ENCODE results near the gene ALDH3B1. TPM values are rescaled to one million over a fixed set of nuclear protein-coding genes. Genes with fewer than 3 reads are reported as not detected.

Gene ALDH3B1
- total RNA-seq, 1 donor from 2014 or later: not detected

- Mint-ChIP-seq H3K36me3 (ENCODE audit: low read depth) (peaks cover 25% of the 10 kb centered on the region), H3K27me3 (ENCODE audit: low read depth) (no peaks in the 10 kb centered on the region), H3K27ac (no peak overlapping the region), H3K4me3 (ENCODE audit: low read depth) (no peak overlapping the region), H3K4me1 (ENCODE audit: low read depth) (peaks cover 4% of the 10 kb centered on the region), H3K9me3 (no peaks in the 10 kb centered on the region)
- no peak for DNase-seq (ENCODE audit: low spot score)
- intact Hi-C loops (cut with micrococcal nuclease): no loop called here
These were observed 32.3 kb downstream of the ALDH3B1 start for GRCh38 chr11:68042219-68043028.

- peaks cover 4% of the 10 kb centered on the region for H3K4me1 Mint-ChIP-seq (ENCODE audit: low read depth)
- intact Hi-C loops (cut with micrococcal nuclease): no loop called here
- peaks cover 28% of the 10 kb centered on the region for H3K36me3 Mint-ChIP-seq (ENCODE audit: low read depth)
- H3K4me3 Mint-ChIP-seq (ENCODE audit: low read depth): no peak overlapping the region
- no peak for DNase-seq (ENCODE audit: low spot score)
- no peaks in the 10 kb centered on the region for H3K9me3 Mint-ChIP-seq
- H3K27ac Mint-ChIP-seq: no peak overlapping the region
- H3K27me3 Mint-ChIP-seq (ENCODE audit: low read depth): no peaks in the 10 kb centered on the region
These were observed 32.9 kb downstream of the ALDH3B1 start for GRCh38 chr11:68043029-68043348.

- Mint-ChIP-seq H3K36me3 (ENCODE audit: low read depth) (peaks cover 34% of the 10 kb centered on the region), H3K4me1 (ENCODE audit: low read depth) (peaks cover 4% of the 10 kb centered on the region), H3K4me3 (ENCODE audit: low read depth) (no peak overlapping the region), H3K27me3 (ENCODE audit: low read depth) (no peaks in the 10 kb centered on the region), H3K9me3 (no peaks in the 10 kb centered on the region), H3K27ac (no peak overlapping the region)
- intact Hi-C loops (cut with micrococcal nuclease): no loop called here
- no peak for DNase-seq (ENCODE audit: low spot score)
These were observed 33.4 kb downstream of the ALDH3B1 start for GRCh38 chr11:68043349-68044144.

- H3K36me3 Mint-ChIP-seq (ENCODE audit: low read depth): peaks cover 36% of the 10 kb centered on the region
- no peak for DNase-seq (ENCODE audit: low spot score)
- intact Hi-C loops (cut with micrococcal nuclease): no loop called here
- H3K4me3 Mint-ChIP-seq (ENCODE audit: low read depth): no peak overlapping the region
- H3K27me3 Mint-ChIP-seq (ENCODE audit: low read depth): no peaks in the 10 kb centered on the region
- H3K27ac Mint-ChIP-seq: no peak overlapping the region
- no peaks in the 10 kb centered on the region for H3K9me3 Mint-ChIP-seq
- H3K4me1 Mint-ChIP-seq (ENCODE audit: low read depth): peaks cover 4% of the 10 kb centered on the region
These were observed 34.2 kb downstream of the ALDH3B1 start for GRCh38 chr11:68044145-68044813.

GRCh38 chr11:68044898-68045351 is 34.8 kb downstream of the ALDH3B1 start:
- intact Hi-C loops (cut with micrococcal nuclease): no loop called here
- peaks cover 36% of the 10 kb centered on the region for H3K36me3 Mint-ChIP-seq (ENCODE audit: low read depth)
- H3K9me3 Mint-ChIP-seq: no peaks in the 10 kb centered on the region
- peaks cover 4% of the 10 kb centered on the region for H3K4me1 Mint-ChIP-seq (ENCODE audit: low read depth)
- no peak for DNase-seq (ENCODE audit: low spot score)
- H3K27ac Mint-ChIP-seq: no peak overlapping the region
- H3K4me3 Mint-ChIP-seq (ENCODE audit: low read depth): no peak overlapping the region
- no peaks in the 10 kb centered on the region for H3K27me3 Mint-ChIP-seq (ENCODE audit: low read depth)

- H3K36me3 Mint-ChIP-seq (ENCODE audit: low read depth): peaks cover 47% of the 10 kb centered on the region
- H3K4me1 Mint-ChIP-seq (ENCODE audit: low read depth): no peaks in the 10 kb centered on the region
- no peak overlapping the region for H3K4me3 Mint-ChIP-seq (ENCODE audit: low read depth)
- DNase-seq (ENCODE audit: low spot score): no peak
- no peaks in the 10 kb centered on the region for H3K9me3 Mint-ChIP-seq
- intact Hi-C loops (cut with micrococcal nuclease): no loop called here
- H3K27ac Mint-ChIP-seq: no peak overlapping the region
- no peaks in the 10 kb centered on the region for H3K27me3 Mint-ChIP-seq (ENCODE audit: low read depth)
These were observed 37.5 kb downstream of the ALDH3B1 start for GRCh38 chr11:68047437-68048290.

GRCh38 chr11:68048681-68049508 is 38.8 kb downstream of the ALDH3B1 start:
- Mint-ChIP-seq H3K9me3 (no peaks in the 10 kb centered on the region), H3K27me3 (ENCODE audit: low read depth) (no peaks in the 10 kb centered on the region), H3K4me1 (ENCODE audit: low read depth) (no peaks in the 10 kb centered on the region), H3K27ac (no peak overlapping the region), H3K36me3 (ENCODE audit: low read depth) (peaks cover 54% of the 10 kb centered on the region), H3K4me3 (ENCODE audit: low read depth) (no peak overlapping the region)
- DNase-seq (ENCODE audit: low spot score): no peak
- intact Hi-C loops (cut with micrococcal nuclease): no loop called here

- H3K36me3 Mint-ChIP-seq (ENCODE audit: low read depth): peaks cover 49% of the 10 kb centered on the region
- intact Hi-C loops (cut with micrococcal nuclease): no loop called here
- no peak for DNase-seq (ENCODE audit: low spot score)
- H3K27ac Mint-ChIP-seq: no peak overlapping the region
- no peak overlapping the region for H3K4me3 Mint-ChIP-seq (ENCODE audit: low read depth)
- H3K27me3 Mint-ChIP-seq (ENCODE audit: low read depth): no peaks in the 10 kb centered on the region
- no peaks in the 10 kb centered on the region for H3K4me1 Mint-ChIP-seq (ENCODE audit: low read depth)
- no peaks in the 10 kb centered on the region for H3K9me3 Mint-ChIP-seq
These were observed 39.6 kb downstream of the ALDH3B1 start for GRCh38 chr11:68049509-68050370.

GRCh38 chr11:68050371-68050841 is 40.3 kb downstream of the ALDH3B1 start:
- Mint-ChIP-seq H3K36me3 (ENCODE audit: low read depth) (peaks cover 44% of the 10 kb centered on the region), H3K4me3 (ENCODE audit: low read depth) (no peak overlapping the region), H3K27me3 (ENCODE audit: low read depth) (no peaks in the 10 kb centered on the region), H3K9me3 (no peaks in the 10 kb centered on the region), H3K27ac (no peak overlapping the region), H3K4me1 (ENCODE audit: low read depth) (no peaks in the 10 kb centered on the region)
- no peak for DNase-seq (ENCODE audit: low spot score)
- intact Hi-C loops (cut with micrococcal nuclease): no loop called here

GRCh38 chr11:68051191-68052136 is 41.3 kb downstream of the ALDH3B1 start:
- H3K4me1 Mint-ChIP-seq (ENCODE audit: low read depth): no peaks in the 10 kb centered on the region
- intact Hi-C loops (cut with micrococcal nuclease): no loop called here
- H3K4me3 Mint-ChIP-seq (ENCODE audit: low read depth): no peak overlapping the region
- H3K9me3 Mint-ChIP-seq: no peaks in the 10 kb centered on the region
- no peak overlapping the region for H3K27ac Mint-ChIP-seq
- H3K36me3 Mint-ChIP-seq (ENCODE audit: low read depth): peaks cover 40% of the 10 kb centered on the region
- DNase-seq (ENCODE audit: low spot score): no peak
- H3K27me3 Mint-ChIP-seq (ENCODE audit: low read depth): no peaks in the 10 kb centered on the region
